DLD1 (cell line): ENCODE data around the gene SPOUT1.

ENCODE experiments used
- in situ Hi-C: cut with HindIII; loops from 2 replicates; pipeline ENCODE4 v1.10.0; 2017; ENCODE audit warnings: low sequenced_read_pairs

The SPOUT1 gene

DNA sequence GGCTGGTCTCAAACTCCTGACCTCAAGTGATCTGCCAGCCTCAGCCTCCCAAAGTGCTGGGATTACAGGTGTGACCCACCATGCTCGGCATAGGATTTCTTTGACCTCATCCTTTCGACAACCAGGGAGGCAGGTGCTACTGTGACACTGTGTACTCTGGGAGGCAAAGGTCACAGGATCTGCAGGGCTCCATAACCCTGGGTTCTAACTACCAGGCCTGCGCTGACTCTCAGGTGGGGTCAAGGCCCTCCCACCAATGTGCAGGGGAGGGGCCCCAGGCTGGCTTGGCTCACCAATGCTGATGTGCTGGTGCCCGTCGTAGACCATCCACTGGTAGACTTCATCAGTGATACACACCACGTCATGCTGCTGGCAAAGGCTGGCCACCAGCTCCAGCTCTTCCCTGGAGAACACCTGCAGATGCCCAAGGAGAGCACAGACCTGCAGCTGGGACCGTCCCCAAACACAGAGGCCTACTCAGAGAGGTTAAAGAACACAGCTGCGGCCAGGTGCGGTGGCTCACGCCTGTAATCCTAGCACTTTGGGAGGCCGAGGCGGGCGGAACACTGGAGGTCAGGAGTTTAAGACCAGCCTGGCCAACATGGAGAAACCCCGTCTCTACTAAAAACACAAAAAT lies 7.0 kb upstream of the SPOUT1 start:
- in situ Hi-C loops, result no loop called here

DNA sequence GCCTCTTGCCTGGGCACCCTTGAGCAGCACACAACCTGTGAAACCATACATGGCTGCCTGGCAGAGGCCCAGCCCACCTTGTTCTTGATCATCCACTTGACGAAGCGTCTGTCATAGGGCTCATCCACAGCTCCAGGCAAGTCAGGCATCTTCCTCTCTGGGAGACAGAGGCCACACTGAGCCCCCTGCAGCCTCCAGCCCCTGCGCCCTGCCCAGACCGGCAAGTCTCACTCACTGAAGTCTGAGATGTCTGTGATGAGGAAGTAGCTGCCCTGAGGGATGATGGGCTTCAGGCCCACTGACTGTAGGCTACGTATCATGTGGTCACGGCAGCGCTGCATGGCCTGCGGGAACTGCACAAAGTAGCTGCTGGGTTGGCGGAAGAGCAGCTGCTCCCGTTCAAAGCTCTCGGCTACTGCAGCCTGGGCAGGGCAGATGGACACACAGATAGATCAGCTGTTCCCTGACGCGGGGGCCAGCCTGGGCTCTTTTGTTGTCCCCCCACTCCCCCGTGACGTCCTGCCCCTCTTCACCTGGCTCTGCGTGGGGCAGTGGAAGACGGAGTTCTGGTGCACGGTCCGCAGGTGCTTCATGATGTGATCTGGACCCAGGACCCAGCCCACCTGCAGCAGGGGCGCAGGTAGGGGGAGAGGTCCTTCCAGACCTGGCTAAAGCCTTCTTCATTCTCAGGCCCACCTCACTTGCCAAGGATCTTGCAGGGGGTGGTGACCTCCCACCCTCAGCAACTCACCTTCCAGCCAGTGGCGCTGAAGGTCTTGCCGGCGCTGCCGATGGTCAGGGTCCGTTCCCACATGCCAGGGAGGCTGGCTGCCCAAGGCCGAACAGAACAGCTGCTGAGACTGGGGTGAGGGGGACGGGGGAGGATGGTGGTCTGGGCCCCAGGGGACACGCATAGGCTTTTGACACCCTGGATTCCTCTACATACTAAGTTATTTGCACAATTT lies 5.9 kb upstream of the SPOUT1 start:
- in situ Hi-C loops, result no loop called here

GRCh38 chr9:128833696-128834095 lies 4.1 kb upstream of the SPOUT1 start:
- in situ Hi-C loops, result no loop called here

GRCh38 chr9:128828719-128829452 lies 708 bp downstream of the SPOUT1 start:
- in situ Hi-C loops, result no loop called here

- in situ Hi-C loops, result no loop called here
These were observed 1.3 kb downstream of the SPOUT1 start for GRCh38 chr9:128828267-128828666.

DNA sequence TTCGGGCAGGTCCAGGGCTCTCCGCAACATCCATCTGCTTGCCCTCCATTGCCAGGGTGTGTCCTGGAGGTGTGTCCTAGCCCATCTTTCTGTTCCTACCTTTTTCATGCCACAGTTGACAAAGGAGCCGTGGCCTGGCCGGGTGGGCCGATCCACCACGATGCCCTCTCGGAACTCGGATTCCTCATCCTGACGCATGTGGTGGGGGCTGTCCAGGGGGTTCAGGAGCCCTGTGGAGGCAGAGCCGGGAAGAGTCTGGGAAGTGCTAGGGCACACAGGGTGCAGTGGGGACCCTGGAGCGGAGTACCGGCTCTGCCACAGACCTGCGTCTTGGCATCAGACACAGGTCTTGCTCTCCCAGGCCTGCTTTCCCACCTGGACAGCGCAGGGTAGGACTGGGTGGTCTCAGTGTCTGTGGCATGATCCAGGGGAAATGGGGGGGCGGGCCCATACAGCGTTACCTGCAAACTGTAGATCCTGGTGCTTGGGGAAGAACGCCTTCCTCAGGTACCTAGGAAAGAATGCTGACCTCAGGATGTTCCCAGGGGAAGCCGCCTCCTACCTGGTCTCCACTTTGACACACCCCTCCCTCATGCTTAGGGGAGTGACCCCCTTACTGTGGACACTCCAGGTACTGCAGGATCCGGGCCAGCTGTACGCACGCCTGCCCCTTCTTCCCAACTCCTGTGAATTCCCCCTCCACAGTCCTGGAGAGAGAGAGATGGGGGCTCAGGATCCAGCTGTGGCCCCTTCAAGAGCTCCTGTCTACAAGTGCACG lies 3.5 kb downstream of the SPOUT1 start:
- in situ Hi-C loops, result no loop called here

DNA sequence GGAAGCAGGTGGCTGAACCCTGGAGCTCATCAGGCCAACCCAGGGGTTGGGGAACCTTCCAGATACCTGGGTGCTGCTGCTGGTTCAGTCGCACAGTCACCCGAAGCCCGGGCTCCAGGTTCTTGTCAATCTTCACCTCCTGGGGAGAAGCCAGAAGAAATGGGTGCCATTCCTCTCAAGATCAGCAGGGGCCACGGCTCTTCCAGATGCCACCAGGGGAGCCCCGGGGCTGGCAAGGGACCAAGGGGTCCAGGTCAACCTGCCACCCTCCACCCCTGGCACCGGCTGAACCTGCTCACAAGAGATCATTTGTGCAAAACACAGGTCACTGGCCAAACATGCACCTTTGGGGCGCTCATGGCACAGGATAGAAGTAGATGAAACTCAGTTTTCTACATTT lies 4.7 kb downstream of the SPOUT1 start:
- in situ Hi-C loops, result no loop called here

DNA sequence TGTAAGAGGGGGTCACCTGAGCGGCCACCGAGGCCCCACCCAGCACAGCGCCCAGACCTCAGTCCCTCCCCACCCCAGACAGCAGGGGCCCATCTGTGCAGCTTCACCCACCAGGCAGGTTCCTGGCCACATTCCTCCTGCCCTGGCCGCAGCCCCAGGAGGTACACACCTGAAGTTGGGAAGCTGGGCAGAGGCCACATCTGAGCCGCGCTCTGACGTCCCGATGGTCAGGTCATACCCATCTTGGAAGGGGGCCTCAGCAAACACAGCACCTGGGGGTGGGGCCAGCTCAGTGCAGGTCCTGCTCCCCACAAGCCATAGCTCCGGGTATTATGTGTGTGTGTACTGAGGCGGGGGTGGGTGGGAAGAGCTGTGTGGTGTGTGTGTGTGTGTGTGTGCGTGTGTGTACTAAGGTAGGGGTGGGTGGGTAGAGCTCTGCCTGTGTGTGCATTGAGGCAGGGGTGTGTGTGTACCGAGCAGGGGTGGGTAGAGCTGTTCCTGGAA lies 5.6 kb downstream of the SPOUT1 start:
- in situ Hi-C loops, result no loop called here

DNA sequence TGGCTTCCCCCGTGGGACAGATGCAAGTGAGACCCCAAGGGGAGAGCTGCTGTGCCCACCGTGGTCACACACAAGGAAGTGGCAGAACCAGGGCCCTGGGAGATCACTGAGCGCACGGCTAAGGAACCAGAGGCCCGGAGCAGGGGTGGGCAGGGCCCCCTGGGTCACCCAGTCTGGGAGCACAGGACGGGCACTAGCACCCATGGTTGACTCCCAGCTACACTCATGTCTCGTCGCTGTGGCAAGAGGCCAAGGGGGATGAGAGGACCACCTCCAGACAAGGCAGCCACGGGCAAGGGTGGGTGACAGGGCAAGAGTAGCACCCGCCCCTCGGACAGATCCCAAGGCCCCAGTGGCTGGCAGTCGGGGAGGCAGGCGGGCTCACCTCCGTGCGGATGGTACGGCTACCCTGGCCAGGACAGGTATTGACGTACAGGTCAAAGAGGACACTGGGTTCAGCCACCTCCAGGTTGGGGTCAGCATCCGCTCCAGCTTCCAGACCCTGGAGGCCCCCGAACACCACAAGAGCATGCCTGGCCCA lies 6.2 kb downstream of the SPOUT1 start:
- in situ Hi-C loops, result no loop called here

DNA sequence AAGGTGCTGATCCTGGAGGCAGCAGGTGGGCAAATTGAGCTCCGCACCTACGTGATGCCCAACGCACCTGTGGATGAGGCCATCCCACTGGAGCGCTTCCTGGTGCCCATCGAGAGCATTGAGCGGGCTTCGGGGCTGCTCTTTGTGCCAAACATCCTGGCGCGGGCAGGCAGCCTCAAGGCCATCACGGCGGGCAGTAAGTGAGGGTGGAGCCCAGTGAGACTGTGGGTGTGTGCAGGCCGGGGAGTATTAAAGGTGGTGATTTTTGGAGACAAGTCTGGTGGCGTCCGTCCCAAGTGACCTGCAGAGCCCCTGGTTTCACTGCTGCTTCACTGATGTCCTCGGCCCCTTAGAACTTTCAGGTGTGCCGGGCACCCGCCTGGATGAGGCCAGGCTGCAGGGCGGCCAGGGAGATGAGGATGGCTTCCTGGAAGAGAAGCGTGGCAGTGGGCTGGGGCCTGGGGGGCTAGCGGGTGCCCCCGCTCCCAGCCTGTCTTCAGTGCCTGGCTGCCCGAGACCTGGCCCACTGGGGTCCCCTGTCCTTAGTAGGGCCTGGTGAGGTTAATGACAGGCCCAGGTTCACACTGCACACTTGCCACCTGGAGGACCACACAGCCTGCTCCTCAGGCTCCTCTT lies 7.1 kb downstream of the SPOUT1 start:
- in situ Hi-C loops, result no loop called here

GRCh38 chr9:128821584-128822406 lies 7.8 kb downstream of the SPOUT1 start:
- in situ Hi-C loops, result no loop called here

- in situ Hi-C loops, result no loop called here
These were observed 8.7 kb downstream of the SPOUT1 start for GRCh38 chr9:128820665-128821583.

- in situ Hi-C loops, result loop anchor here (10.0 kb wide), 1 partner anchor 45 kb away; no protein-coding TSS in a partner anchor
These were observed 9.6 kb downstream of the SPOUT1 start for GRCh38 chr9:128819716-128820664.

DNA sequence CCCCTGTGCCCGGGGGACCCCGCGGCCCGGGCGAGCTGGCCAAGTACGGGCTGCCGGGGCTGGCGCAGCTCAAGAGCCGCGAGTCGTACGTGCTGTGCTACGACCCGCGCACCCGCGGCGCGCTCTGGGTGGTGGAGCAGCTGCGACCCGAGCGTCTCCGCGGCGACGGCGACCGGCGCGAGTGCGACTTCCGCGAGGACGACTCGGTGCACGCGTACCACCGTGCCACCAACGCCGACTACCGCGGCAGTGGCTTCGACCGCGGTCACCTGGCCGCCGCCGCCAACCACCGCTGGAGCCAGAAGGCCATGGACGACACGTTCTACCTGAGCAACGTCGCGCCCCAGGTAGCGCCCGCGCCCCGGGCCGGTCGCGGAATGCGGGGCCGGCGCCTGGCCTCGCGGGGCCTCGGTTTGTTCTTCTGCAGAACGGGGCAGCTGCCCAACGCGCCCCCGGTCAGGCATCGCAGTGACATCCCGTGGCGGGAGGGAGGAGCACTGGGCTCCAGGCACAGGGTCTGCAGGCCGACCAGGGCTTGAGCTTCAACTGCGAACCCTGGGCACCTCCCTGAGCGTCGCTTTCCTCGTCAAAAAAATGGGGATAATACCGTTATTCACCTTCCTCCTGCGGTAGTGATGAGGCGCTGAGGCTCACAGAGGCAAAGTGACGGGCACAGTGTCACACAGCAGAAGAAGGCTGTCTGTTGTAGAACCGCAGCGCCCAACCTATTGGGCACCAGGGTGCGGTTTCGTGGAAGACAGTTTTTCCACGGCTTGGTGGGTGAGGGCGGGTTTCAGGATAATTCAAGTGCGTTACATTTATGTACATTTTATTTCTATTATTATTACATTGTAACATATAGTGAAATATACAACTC lies 10.5 kb downstream of the SPOUT1 start:
- in situ Hi-C loops, result loop anchor here (10.0 kb wide), 1 partner anchor 46 kb away; no protein-coding TSS in a partner anchor

- in situ Hi-C loops, result loop anchor here (10.0 kb wide), 1 partner anchor 47 kb away; no protein-coding TSS in a partner anchor
These were observed 11.3 kb downstream of the SPOUT1 start, which contains the start of gene ENDOG for GRCh38 chr9:128818099-128818838. ENDOG (plus strand) TSS chr9:128818500; CDS start chr9:128818685, 185 bp downstream.
